Nephron progenitor cell (in vitro differentiated cells): Measurements from ENCODE around the gene SPEF2.

Experiments used
- DNase-seq: peaks from one replicate; pipeline ENCODE4 v3.0.0; 2021
- H3K27ac Mint-ChIP-seq: 2 replicates; pipeline ENCODE4 v1.8.0; 2021; ENCODE audit warnings: mild to moderate bottlenecking, moderate library complexity, mixed read lengths
- H3K27me3 Mint-ChIP-seq: 2 replicates; pipeline ENCODE4 v1.8.0; 2021; ENCODE audit warnings: mild to moderate bottlenecking, low read depth, mixed read lengths; ENCODE audit not compliant: poor library complexity
- H3K36me3 Mint-ChIP-seq: 2 replicates; pipeline ENCODE4 v1.8.0; 2021; ENCODE audit warnings: low read depth, mixed read lengths
- H3K4me1 Mint-ChIP-seq: 2 replicates; pipeline ENCODE4 v1.8.0; 2021; ENCODE audit warnings: mixed read lengths
- H3K4me3 Mint-ChIP-seq: 2 replicates; pipeline ENCODE4 v1.8.0; 2021; ENCODE audit warnings: mild to moderate bottlenecking, moderate library complexity, mixed read lengths
- H3K9me3 Mint-ChIP-seq: 2 replicates; pipeline ENCODE4 v1.8.0; 2021; ENCODE audit warnings: mild to moderate bottlenecking, moderate library complexity, mixed read lengths
- CTCF ChIP-seq: fragments of 200-600 bp; sonication (generic); IDR thresholded peaks from 2 replicates; pipeline ENCODE4 v1.5.0; 2021; ENCODE audit warnings: antibody characterized with exemption

SPEF2 gene

GRCh38 chr5:35752012-35752411 is 134.3 kb downstream of the SPEF2 start:
- H3K9me3 Mint-ChIP-seq = peaks cover 21% of the 10 kb centered on the region
- no peak for DNase-seq
- H3K27ac Mint-ChIP-seq = no peak overlapping the region
- H3K36me3 Mint-ChIP-seq = no peaks in the 10 kb centered on the region
- H3K27me3 Mint-ChIP-seq = no peaks in the 10 kb centered on the region
- H3K4me1 Mint-ChIP-seq = no peaks in the 10 kb centered on the region
- TF ChIP-seq CTCF = no peak
- H3K4me3 Mint-ChIP-seq = no peak overlapping the region

- no peak for TF ChIP-seq CTCF
- no peak for DNase-seq
- Mint-ChIP-seq H3K4me1 (no peaks in the 10 kb centered on the region), H3K27me3 (no peaks in the 10 kb centered on the region), H3K36me3 (no peaks in the 10 kb centered on the region), H3K4me3 (no peak overlapping the region), H3K9me3 (peaks cover 8% of the 10 kb centered on the region), H3K27ac (no peak overlapping the region)
These were observed 135.8 kb downstream of the SPEF2 start for GRCh38 chr5:35753500-35753899.

GRCh38 chr5:35754481-35754880 is 136.8 kb downstream of the SPEF2 start:
- DNase-seq = no peak
- Mint-ChIP-seq H3K4me1 (no peaks in the 10 kb centered on the region), H3K36me3 (no peaks in the 10 kb centered on the region), H3K4me3 (no peak overlapping the region), H3K9me3 (peaks cover 3% of the 10 kb centered on the region), H3K27ac (no peak overlapping the region), H3K27me3 (no peaks in the 10 kb centered on the region)
- TF ChIP-seq CTCF = no peak

- Mint-ChIP-seq H3K27ac (no peak overlapping the region), H3K36me3 (no peaks in the 10 kb centered on the region), H3K9me3 (no peaks in the 10 kb centered on the region), H3K4me3 (no peak overlapping the region), H3K27me3 (no peaks in the 10 kb centered on the region), H3K4me1 (no peaks in the 10 kb centered on the region)
- no peak for DNase-seq
- TF ChIP-seq CTCF = no peak
These were observed 138.3 kb downstream of the SPEF2 start for GRCh38 chr5:35755966-35756365.

- no peaks in the 10 kb centered on the region for H3K4me1 Mint-ChIP-seq
- TF ChIP-seq CTCF = no peak
- H3K9me3 Mint-ChIP-seq = no peaks in the 10 kb centered on the region
- no peaks in the 10 kb centered on the region for H3K27me3 Mint-ChIP-seq
- H3K4me3 Mint-ChIP-seq = no peak overlapping the region
- no peaks in the 10 kb centered on the region for H3K36me3 Mint-ChIP-seq
- H3K27ac Mint-ChIP-seq = no peak overlapping the region
- no peak for DNase-seq
These were observed 140.6 kb downstream of the SPEF2 start for GRCh38 chr5:35758151-35758724.

GRCh38 chr5:35761541-35761940 is 143.9 kb downstream of the SPEF2 start:
- H3K9me3 Mint-ChIP-seq = no peaks in the 10 kb centered on the region
- no peak overlapping the region for H3K27ac Mint-ChIP-seq
- no peaks in the 10 kb centered on the region for H3K36me3 Mint-ChIP-seq
- no peak overlapping the region for H3K4me3 Mint-ChIP-seq
- no peak for TF ChIP-seq CTCF
- H3K27me3 Mint-ChIP-seq = peaks cover 5% of the 10 kb centered on the region
- H3K4me1 Mint-ChIP-seq = no peaks in the 10 kb centered on the region
- no peak for DNase-seq
